Lung (tissue), 12 donors: ENCODE measurements around the gene ZNF25. TPM values are rescaled to one million over a fixed set of nuclear protein-coding genes. Genes with fewer than 3 reads are reported as not detected.

ENCODE experiments used
- ATAC-seq: fragments of 200-7000 bp; cut with Tn5 transposase; one replicate; pipeline ENCODE4 v1.9.1; 2020; ENCODE audit warnings: moderate number of reproducible peaks; ENCODE audit not compliant: insufficient read depth, low FRiP score
- DNase-seq, 3 donors: peaks; one replicate each; pipeline ENCODE4 v3.0.0-alpha.2; 2013 to 2017
- H3K27ac ChIP-seq, 2 donors: one replicate each; pipeline ENCODE4 v1.5.1; 2013; ENCODE audit warnings: mild to moderate bottlenecking in 2 of 2, moderate library complexity in 2 of 2, control low read depth in 1 of 2, inconsistent platforms in 1 of 2, low read depth in 1 of 2, low read length in 1 of 2
- H3K27me3 ChIP-seq, 3 donors: one replicate each; pipeline ENCODE4 v1.5.1; 2013; ENCODE audit warnings: low read length in 2 of 3; ENCODE audit not compliant: control insufficient read depth in 3 of 3, insufficient read depth in 3 of 3
- H3K36me3 ChIP-seq, 4 donors: one replicate each; pipeline ENCODE4 v1.5.1; 2013; ENCODE audit warnings: low read length in 4 of 4, mild to moderate bottlenecking in 1 of 4, moderate library complexity in 1 of 4; ENCODE audit not compliant: control insufficient read depth in 4 of 4, insufficient read depth in 4 of 4
- H3K4me1 ChIP-seq, 5 donors: one replicate each; pipeline ENCODE4 v1.5.1; 2013; ENCODE audit warnings: low read length in 5 of 5, mild to moderate bottlenecking in 2 of 5, moderate library complexity in 1 of 5; ENCODE audit not compliant: control insufficient read depth in 5 of 5, insufficient read depth in 5 of 5
- H3K4me3 ChIP-seq: one replicate; pipeline ENCODE4 v1.5.1; 2013; ENCODE audit warnings: mild to moderate bottlenecking, control low read depth, moderate library complexity
- H3K9ac ChIP-seq, 2 donors: one replicate each; pipeline ENCODE4 v1.5.1; 2013; ENCODE audit warnings: low read length in 2 of 2, control low read depth in 1 of 2; ENCODE audit not compliant: insufficient read depth in 1 of 2
- H3K9me3 ChIP-seq, 4 donors: one replicate each; pipeline ENCODE4 v1.5.1; 2013; ENCODE audit warnings: low read length in 3 of 4, mild to moderate bottlenecking in 1 of 4, moderate library complexity in 1 of 4; ENCODE audit not compliant: control insufficient read depth in 4 of 4, insufficient read depth in 3 of 4
- WGBS, 2 donors: extraction: QIAGEN DNeasy Blood & Tissue Kit; methylation state at CpG; one replicate each; pipeline ENCODE4 v1.1.7; 2013; 5-methylcytosine and 5-hydroxymethylcytosine counted together
- polyA plus RNA-seq, 2 donors: library from polyadenylated mRNA; stranded (reverse); fragments of 200-250 nt; gene quantifications; one replicate each; pipeline ENCODE4 v1.2.1, GENCODE V29; 2013
- total RNA-seq, 2 donors: library from RNA; depleted of rRNA in 1 of 2; stranded (reverse); fragments of >200 nt in 1 of 2; gene quantifications; one replicate each; pipeline ENCODE4 v1.2.1, GENCODE V29; 2014 to 2021
- TF ChIP-seq, protein P1 (sequence below): IDR thresholded peaks from 2 replicates; pipeline ENCODE4 v1.5.1; 2012; ENCODE audit warnings: mild to moderate bottlenecking; ENCODE audit errors: control extremely low read depth, extremely low read depth
- donor health status: control.
- donor health status: control.
- donor health status: Bipolar disorder and iron deficiency.
- donor health status: healthy.
- donor health status: DM: yes; HTN: yes; CAD: no.

The ZNF25 gene
- total and polyA plus RNA-seq, 4 donors: 4.7 to 20.1 (median 6.8) TPM

DNA sequence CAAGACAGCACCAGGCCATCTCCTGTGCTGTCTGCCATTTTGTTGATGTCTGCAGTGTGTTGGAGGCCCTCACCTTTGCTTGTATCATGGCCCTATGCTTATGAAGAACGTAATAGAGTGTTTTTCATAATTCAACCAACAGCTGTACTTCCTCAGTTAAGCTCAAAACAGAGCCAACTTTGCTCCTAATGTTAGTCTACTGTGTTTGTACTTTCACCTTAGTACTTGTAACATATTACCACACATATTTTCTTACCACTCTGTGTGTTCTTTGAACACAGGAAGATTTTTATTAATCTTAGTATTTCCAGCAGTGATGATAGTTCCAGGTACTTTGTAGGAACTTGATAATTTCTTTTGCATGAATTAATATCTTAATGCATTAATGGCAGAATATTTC is 39.9 kb upstream of the ZNF25 start:
- DNase-seq: no peak
- no peak overlapping the region for H3K4me3 ChIP-seq
- TF ChIP-seq, protein P1, sequence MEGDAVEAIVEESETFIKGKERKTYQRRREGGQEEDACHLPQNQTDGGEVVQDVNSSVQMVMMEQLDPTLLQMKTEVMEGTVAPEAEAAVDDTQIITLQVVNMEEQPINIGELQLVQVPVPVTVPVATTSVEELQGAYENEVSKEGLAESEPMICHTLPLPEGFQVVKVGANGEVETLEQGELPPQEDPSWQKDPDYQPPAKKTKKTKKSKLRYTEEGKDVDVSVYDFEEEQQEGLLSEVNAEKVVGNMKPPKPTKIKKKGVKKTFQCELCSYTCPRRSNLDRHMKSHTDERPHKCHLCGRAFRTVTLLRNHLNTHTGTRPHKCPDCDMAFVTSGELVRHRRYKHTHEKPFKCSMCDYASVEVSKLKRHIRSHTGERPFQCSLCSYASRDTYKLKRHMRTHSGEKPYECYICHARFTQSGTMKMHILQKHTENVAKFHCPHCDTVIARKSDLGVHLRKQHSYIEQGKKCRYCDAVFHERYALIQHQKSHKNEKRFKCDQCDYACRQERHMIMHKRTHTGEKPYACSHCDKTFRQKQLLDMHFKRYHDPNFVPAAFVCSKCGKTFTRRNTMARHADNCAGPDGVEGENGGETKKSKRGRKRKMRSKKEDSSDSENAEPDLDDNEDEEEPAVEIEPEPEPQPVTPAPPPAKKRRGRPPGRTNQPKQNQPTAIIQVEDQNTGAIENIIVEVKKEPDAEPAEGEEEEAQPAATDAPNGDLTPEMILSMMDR: no peak
- H3K4me1 ChIP-seq: peaks cover 0 to 7% (median 0%) of the 10 kb centered on the region in 5 donors
- H3K27me3 ChIP-seq: no peaks in the 10 kb centered on the region
- no peak overlapping the region for H3K9ac ChIP-seq
- H3K9me3 ChIP-seq: no peaks in the 10 kb centered on the region
- no peak overlapping the region for H3K27ac ChIP-seq
- ATAC-seq: no peak
- WGBS, 2 donors: 88 to 92% methylated on average over 1 of the region's 1 CpG
- peaks cover 18 to 26% (median 23%) of the 10 kb centered on the region in 4 donors for H3K36me3 ChIP-seq

DNA sequence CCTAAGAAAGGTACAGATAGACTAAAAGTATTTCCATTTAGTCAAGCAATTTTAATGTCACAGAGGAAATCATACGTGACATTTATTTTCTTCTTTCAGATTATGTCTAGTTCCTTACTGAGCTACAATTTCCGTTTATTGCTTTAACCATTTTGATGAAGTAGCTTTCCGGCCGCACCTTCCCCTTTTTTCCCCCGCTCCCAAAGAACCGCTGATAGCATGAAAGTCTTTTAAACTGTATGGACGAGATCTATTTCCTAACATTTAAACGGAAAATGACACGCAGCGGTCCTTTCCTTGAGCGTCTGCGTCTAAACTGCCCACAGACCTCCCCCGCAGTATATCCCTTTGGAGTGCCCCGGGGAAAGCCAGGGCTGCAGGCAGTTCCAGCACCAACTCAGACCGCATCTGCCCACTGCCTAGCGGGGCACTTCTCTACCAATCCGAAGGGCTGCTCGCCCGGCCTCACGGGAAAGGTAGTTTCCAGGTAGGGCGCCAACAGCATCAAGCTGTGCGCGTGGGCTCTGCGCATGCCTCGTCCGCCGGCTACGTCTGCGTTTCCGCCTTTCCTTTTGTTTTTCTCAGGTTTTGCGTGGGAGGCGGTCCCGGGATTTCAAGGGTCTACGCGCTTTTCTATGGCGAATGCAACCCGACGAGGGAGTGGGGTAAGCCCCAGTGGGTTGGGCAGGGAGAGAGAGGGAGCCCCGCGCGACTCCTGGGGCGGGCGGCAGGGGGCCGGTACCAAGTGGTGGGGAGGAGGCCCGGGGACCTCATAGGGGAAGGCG is 33.9 kb upstream of the ZNF25 start, which contains the start of gene ZNF33A:
ZNF33A (plus strand) TSS at position 557 of the 785 bp plus-strand sequence. CDS start 1,667 bp downstream, outside the sequence.
- peak within 1 kb of the TSS; percentile 94 to 99 for H3K27ac ChIP-seq
- ATAC-seq (peak; percentile 94), DNase-seq (peak; percentile 89 to 93 (median 91))
- TF ChIP-seq, protein P1: no peak
- H3K4me3 ChIP-seq: peak within 1 kb of the TSS; percentile 46
- peak within 1 kb of the TSS; percentile 89 to 97 for H3K9ac ChIP-seq
- no peaks in the 10 kb centered on the region for H3K27me3 ChIP-seq
- H3K9me3 ChIP-seq: no peaks in the 10 kb centered on the region
- WGBS, 2 donors: 0% methylated on average over 46 of the region's 46 CpGs
- peaks cover 0 to 8% (median 6%) of the 10 kb centered on the region in 4 donors for H3K36me3 ChIP-seq
- H3K4me1 ChIP-seq: peaks cover 0 to 7% (median 0%) of the 10 kb centered on the region in 5 donors

DNA sequence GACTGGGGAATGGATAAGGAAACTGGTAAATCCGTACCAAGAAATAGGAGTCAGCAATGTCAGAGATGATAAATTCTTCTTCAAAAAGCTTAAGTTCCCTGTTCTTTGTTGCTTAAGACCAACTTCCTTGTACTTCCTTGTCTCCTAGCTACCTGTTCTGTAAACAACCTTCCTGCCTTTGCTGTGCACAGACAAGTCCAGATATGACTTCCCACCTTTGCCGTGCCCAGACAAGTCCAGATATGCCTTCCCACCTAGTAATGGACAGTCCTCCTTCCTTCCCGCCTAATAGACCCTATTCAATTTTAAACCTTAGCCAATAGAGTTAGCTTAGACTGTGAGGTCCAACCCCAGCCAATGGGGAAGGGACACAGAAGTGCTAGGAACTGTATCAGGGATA is 31.5 kb upstream of the ZNF25 start:
- DNase-seq (no peak), ATAC-seq (no peak)
- 53 to 63% methylated on average over 3 of the region's 3 CpGs for WGBS, 2 donors
- H3K4me3 ChIP-seq: no peak overlapping the region
- H3K4me1 ChIP-seq: peaks cover 0 to 7% (median 0%) of the 10 kb centered on the region in 5 donors
- TF ChIP-seq, protein P1: no peak
- no peaks in the 10 kb centered on the region for H3K9me3 ChIP-seq
- no peak overlapping the region for H3K9ac ChIP-seq
- no peak overlapping the region for H3K27ac ChIP-seq
- peaks cover 0 to 3% (median 0%) of the 10 kb centered on the region in 4 donors for H3K36me3 ChIP-seq
- H3K27me3 ChIP-seq: no peaks in the 10 kb centered on the region
